PC-9 (cell line): Measurements from ENCODE around the gene CRHR2.

Experiments
- EZH2 ChIP-seq: fragments of 200-600 bp; sonication (generic); IDR thresholded peaks from 2 replicates; pipeline ENCODE4 v1.8.0; 2017; ENCODE audit warnings: antibody characterized with exemption, low read depth
- TF ChIP-seq, protein P1 (sequence below): fragments of 200-600 bp; sonication (generic); conservative IDR thresholded peaks from 2 replicates; pipeline ENCODE4 v1.6.1; 2017; ENCODE audit warnings: mixed run types, antibody characterized with exemption, mild to moderate bottlenecking, moderate library complexity

DNA sequence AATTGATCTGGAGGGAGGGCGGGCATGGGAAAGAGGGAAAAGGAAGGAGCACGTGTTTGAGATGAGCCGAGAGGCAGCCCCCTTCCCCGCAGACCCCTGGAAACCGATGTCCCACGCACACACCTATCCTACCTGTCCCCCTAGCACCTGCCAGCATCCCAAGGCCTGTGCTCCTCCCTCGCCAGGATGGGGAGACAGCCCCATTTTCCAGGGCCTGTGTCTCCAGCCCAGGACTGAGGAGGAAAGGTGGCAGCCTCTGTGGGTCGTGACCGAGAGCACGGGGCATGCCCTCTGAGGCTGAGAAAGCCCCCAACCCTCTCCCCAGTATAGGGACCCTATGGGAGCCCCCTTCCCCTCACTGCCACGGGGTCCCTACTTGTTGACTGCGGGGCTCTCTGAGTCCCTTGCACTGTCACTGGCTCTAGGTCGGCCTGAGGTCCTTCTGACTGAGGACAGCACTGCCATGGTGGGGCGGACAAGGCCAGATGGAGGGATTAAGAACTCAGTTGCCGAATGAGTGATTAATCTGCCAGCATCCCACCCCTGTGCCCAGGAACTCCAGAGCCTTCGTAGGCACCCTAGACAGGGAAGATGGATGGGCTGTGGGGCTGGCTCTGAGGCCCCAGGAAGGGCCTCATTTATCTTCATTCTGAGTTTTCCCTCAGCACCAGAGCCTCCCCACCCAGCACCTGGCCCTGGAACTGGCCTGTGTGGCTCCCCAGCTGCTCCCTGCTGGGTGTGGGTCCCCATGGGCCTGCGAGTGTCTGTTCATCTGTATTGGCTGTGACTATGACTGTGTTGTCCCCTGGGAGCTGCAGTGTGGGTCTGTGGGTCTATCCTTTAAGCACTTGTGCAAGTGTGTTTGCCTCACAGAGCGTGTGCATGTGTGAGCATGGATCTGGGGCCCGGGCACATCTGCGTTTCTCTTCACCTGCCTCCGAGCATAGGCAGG lies 26.0 kb downstream of the CRHR2 start:
- TF ChIP-seq, protein P1, sequence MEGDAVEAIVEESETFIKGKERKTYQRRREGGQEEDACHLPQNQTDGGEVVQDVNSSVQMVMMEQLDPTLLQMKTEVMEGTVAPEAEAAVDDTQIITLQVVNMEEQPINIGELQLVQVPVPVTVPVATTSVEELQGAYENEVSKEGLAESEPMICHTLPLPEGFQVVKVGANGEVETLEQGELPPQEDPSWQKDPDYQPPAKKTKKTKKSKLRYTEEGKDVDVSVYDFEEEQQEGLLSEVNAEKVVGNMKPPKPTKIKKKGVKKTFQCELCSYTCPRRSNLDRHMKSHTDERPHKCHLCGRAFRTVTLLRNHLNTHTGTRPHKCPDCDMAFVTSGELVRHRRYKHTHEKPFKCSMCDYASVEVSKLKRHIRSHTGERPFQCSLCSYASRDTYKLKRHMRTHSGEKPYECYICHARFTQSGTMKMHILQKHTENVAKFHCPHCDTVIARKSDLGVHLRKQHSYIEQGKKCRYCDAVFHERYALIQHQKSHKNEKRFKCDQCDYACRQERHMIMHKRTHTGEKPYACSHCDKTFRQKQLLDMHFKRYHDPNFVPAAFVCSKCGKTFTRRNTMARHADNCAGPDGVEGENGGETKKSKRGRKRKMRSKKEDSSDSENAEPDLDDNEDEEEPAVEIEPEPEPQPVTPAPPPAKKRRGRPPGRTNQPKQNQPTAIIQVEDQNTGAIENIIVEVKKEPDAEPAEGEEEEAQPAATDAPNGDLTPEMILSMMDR: no peak
- TF ChIP-seq EZH2: no peak
